Sigmoid colon (tissue), 7 donors: ENCODE data around the gene ZSCAN4. TPM values are rescaled to one million over a fixed set of nuclear protein-coding genes. Genes with fewer than 3 reads are reported as not detected.

Experiments
- DNase-seq: peaks from one replicate; pipeline ENCODE4 v3.0.0-alpha.2; 2019
- H3K27ac ChIP-seq, 4 donors: fragments of 200-600 bp; sonication (generic); one replicate each; pipeline ENCODE4 v1.5.1; 2016 to 2019; ENCODE audit warnings: mild to moderate bottlenecking in 1 of 4
- H3K27me3 ChIP-seq, 3 donors: fragments of 200-600 bp; sonication (generic); one replicate each; pipeline ENCODE4 v1.5.1; 2019; ENCODE audit warnings: mild to moderate bottlenecking in 1 of 3
- H3K36me3 ChIP-seq, 4 donors: fragments of 200-600 bp; sonication (generic); one replicate each; pipeline ENCODE4 v1.5.1; 2016 to 2019
- H3K4me1 ChIP-seq, 4 donors: fragments of 200-600 bp; sonication (generic); one replicate each; pipeline ENCODE4 v1.5.1; 2017 to 2019
- H3K4me3 ChIP-seq, 4 donors: fragments of 200-600 bp; sonication (generic); one replicate each; pipeline ENCODE4 v1.5.1; 2017 to 2019; ENCODE audit warnings: mild to moderate bottlenecking in 2 of 4, moderate library complexity in 1 of 4
- H3K9me3 ChIP-seq, 4 donors: fragments of 200-600 bp in 3 of 4; sonication (generic) in 3 of 4; one replicate each; pipeline versions ENCODE4 v1.5.1 to v1.6.1; 2013 to 2019
- EP300 ChIP-seq, 4 donors: sonication (generic); formaldehyde crosslinking; IDR thresholded peaks; one replicate each; pipeline ENCODE4 v1.6.1; 2017; ENCODE audit warnings: antibody characterized with exemption in 4 of 4
- POLR2A ChIP-seq, 2 donors: fragments of 450-650 bp; IDR thresholded peaks; one replicate each; pipeline ENCODE4 v1.6.1; 2016; ENCODE audit warnings: antibody characterized with exemption in 2 of 2, mild to moderate bottlenecking in 2 of 2, moderate library complexity in 2 of 2
- POLR2AphosphoS5 ChIP-seq, 4 donors: sonication (generic); formaldehyde crosslinking; IDR thresholded peaks; one replicate each; pipeline ENCODE4 v1.6.1; 2017; ENCODE audit warnings: antibody characterized with exemption in 4 of 4
- WGBS, 2 donors: extraction: QIAGEN DNeasy Blood & Tissue Kit; methylation state at CpG; one replicate each; pipeline ENCODE4 v1.1.7; 2013; 5-methylcytosine and 5-hydroxymethylcytosine counted together
- intact Hi-C: fragments of 100-400 bp; cut with DNase I; formaldehyde crosslinking; loops from one replicate; pipeline ENCODE4 v1.15.1; 2023
- polyA plus RNA-seq, 3 donors: library from polyadenylated mRNA; stranded (reverse); fragments of 200-250 nt; gene quantifications; one replicate each; pipeline ENCODE4 v1.2.3, GENCODE V29; 2013
- total RNA-seq, 4 donors: library from RNA; depleted of rRNA; stranded (reverse); fragments of >200 nt; gene quantifications; one replicate each; pipeline ENCODE4 v1.1.0, GENCODE V29; 2016
- TF ChIP-seq, protein P1 (sequence below), 4 experiments: fragments of 450-650 bp in 3 of 4; fragments of 200-600 bp in 1 of 4; IDR thresholded peaks; one replicate each; pipeline ENCODE4 v1.5.1; 2016 to 2019; ENCODE audit warnings: antibody characterized with exemption in 4 of 4, mild to moderate bottlenecking in 3 of 4, moderate library complexity in 2 of 4
- donor health status: healthy with polysubstance abuse.
- donor health status: Bipolar disorder and iron deficiency.
- donor health status: healthy.

ZSCAN4 gene
- total and polyA plus RNA-seq, 7 donors = 0.36 TPM; not detected in 6

DNA sequence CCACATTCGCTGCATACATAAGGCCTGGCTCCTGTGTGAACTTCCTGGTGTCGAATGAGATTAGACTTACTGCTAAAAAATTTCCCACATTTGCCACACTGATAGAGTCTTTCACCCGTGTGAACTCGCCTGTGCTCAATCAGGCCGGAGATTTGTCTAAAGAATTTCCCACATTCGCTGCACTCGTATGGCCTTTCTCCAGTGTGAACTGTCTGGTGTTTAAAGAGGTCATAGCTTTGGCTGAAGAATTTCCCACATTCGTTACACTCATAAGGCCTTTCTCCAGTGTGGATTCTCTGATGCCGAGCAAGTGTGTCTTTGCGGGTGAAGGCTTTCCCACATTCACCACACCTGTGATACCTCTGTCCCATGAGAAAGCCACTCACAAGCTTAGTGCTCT is 52.1 kb downstream of the ZSCAN4 start:
- H3K4me1 ChIP-seq = no peaks in the 10 kb centered on the region
- intact Hi-C loops = no loop called here
- peaks cover 10 to 43% (median 31%) of the 10 kb centered on the region in 4 donors for H3K36me3 ChIP-seq
- no peaks in the 10 kb centered on the region for H3K27me3 ChIP-seq
- no peak for DNase-seq
- 98% methylated on average over 10 of the region's 10 CpGs for WGBS, 2 donors
- H3K4me3 ChIP-seq = no peak overlapping the region
- TF ChIP-seq POLR2AphosphoS5 (IDR thresholded peaks at IDR 0.05) (no peak), EP300 (IDR thresholded peaks at IDR 0.05) (no peak), POLR2A (IDR thresholded peaks at IDR 0.05) (no peak)
- TF ChIP-seq, protein P1, sequence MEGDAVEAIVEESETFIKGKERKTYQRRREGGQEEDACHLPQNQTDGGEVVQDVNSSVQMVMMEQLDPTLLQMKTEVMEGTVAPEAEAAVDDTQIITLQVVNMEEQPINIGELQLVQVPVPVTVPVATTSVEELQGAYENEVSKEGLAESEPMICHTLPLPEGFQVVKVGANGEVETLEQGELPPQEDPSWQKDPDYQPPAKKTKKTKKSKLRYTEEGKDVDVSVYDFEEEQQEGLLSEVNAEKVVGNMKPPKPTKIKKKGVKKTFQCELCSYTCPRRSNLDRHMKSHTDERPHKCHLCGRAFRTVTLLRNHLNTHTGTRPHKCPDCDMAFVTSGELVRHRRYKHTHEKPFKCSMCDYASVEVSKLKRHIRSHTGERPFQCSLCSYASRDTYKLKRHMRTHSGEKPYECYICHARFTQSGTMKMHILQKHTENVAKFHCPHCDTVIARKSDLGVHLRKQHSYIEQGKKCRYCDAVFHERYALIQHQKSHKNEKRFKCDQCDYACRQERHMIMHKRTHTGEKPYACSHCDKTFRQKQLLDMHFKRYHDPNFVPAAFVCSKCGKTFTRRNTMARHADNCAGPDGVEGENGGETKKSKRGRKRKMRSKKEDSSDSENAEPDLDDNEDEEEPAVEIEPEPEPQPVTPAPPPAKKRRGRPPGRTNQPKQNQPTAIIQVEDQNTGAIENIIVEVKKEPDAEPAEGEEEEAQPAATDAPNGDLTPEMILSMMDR (IDR thresholded peaks at IDR 0.05) = no peak
- H3K9me3 ChIP-seq = peaks cover 7 to 47% (median 25%) of the 10 kb centered on the region in 4 donors
- H3K27ac ChIP-seq = no peak overlapping the region

Other genes starting within 250 kb of the ZSCAN4 start
- gene ZNF749, start 233.6 kb upstream of the ZSCAN4 start, total RNA-seq = 1 to 10 TPM; 1.9 to 7.4 (median 4.0) TPM
- 10 to 100 TPM in 1 of 3 donors, 1 to 10 TPM in 2; 3.9 to 10.2 (median 6.7) TPM for gene ZNF749, start 233.6 kb upstream of the ZSCAN4 start, polyA plus RNA-seq
- gene VN1R1, start 211.8 kb upstream of the ZSCAN4 start, total RNA-seq = 1 to 10 TPM in 3 of 4 donors, under 1 TPM in 1; 0.49 to 1.4 (median 1.2) TPM
- gene VN1R1, start 211.8 kb upstream of the ZSCAN4 start, polyA plus RNA-seq = under 1 TPM in 1 of 3 donors, not detected in 2; 0.50 TPM
- 10 to 100 TPM; 12.8 to 17.1 (median 15.5) TPM for gene ZNF772, start 191.4 kb upstream of the ZSCAN4 start, total RNA-seq
- gene ZNF772, start 191.4 kb upstream of the ZSCAN4 start, polyA plus RNA-seq = 1 to 10 TPM in 1 of 3 donors, under 1 TPM in 2; 0.23 to 3.4 (median 0.60) TPM
- 10 to 100 TPM in 2 of 4 donors, 1 to 10 TPM in 2; 5.2 to 16.1 (median 11.1) TPM for gene ZNF419, start 181.2 kb upstream of the ZSCAN4 start, total RNA-seq
- 1 to 10 TPM; 1.4 to 3.9 (median 3.0) TPM for gene ZNF419, start 181.2 kb upstream of the ZSCAN4 start, polyA plus RNA-seq
- 10 to 100 TPM in 3 of 4 donors, 1 to 10 TPM in 1; 8.4 to 34.1 (median 20.9) TPM for gene ZNF773, start 169.0 kb upstream of the ZSCAN4 start, total RNA-seq
- gene ZNF773, start 169.0 kb upstream of the ZSCAN4 start, polyA plus RNA-seq = 1 to 10 TPM; 1.2 to 4.6 (median 1.6) TPM
- gene ZNF549, start 141.6 kb upstream of the ZSCAN4 start, total RNA-seq = 1 to 10 TPM; 4.2 to 6.4 (median 5.5) TPM
- 1 to 10 TPM in 2 of 3 donors, under 1 TPM in 1; 0.46 to 2.6 (median 1.2) TPM for gene ZNF549, start 141.6 kb upstream of the ZSCAN4 start, polyA plus RNA-seq
- gene ZNF550, start 109.1 kb upstream of the ZSCAN4 start, total RNA-seq = 1 to 10 TPM; 4.1 to 6.6 (median 5.0) TPM
- gene ZNF550, start 109.1 kb upstream of the ZSCAN4 start, polyA plus RNA-seq = 1 to 10 TPM in 2 of 3 donors, under 1 TPM in 1; 0.92 to 3.7 (median 1.2) TPM
- 1 to 10 TPM; 3.1 to 5.5 (median 4.2) TPM for gene ZNF416, start 90.0 kb upstream of the ZSCAN4 start, total RNA-seq
- gene ZNF416, start 90.0 kb upstream of the ZSCAN4 start, polyA plus RNA-seq = 1 to 10 TPM in 1 of 3 donors, under 1 TPM in 2; 0.23 to 2.2 (median 0.60) TPM
- 10 to 100 TPM in 1 of 4 donors, 1 to 10 TPM in 3; 4.8 to 10.5 (median 5.9) TPM for gene ZIK1, start 84.8 kb upstream of the ZSCAN4 start, total RNA-seq
- gene ZIK1, start 84.8 kb upstream of the ZSCAN4 start, polyA plus RNA-seq = 1 to 10 TPM in 1 of 3 donors, under 1 TPM in 2; 0.23 to 3.9 (median 0.60) TPM
- gene ZNF530, start 69.0 kb upstream of the ZSCAN4 start, total RNA-seq = 10 to 100 TPM in 1 of 4 donors, 1 to 10 TPM in 3; 1.2 to 12.5 (median 3.1) TPM
- 1 to 10 TPM; 1.4 to 3.3 (median 1.8) TPM for gene ZNF530, start 69.0 kb upstream of the ZSCAN4 start, polyA plus RNA-seq
- gene ZNF134, start 54.7 kb upstream of the ZSCAN4 start, total RNA-seq = 10 to 100 TPM; 10.8 to 23.2 (median 17.0) TPM
- 1 to 10 TPM in 2 of 3 donors, under 1 TPM in 1; 0.92 to 6.5 (median 4.2) TPM for gene ZNF134, start 54.7 kb upstream of the ZSCAN4 start, polyA plus RNA-seq
- 10 to 100 TPM; 11.8 to 14.4 (median 12.6) TPM for gene ZNF211, start 35.8 kb upstream of the ZSCAN4 start, total RNA-seq
- gene ZNF211, start 35.8 kb upstream of the ZSCAN4 start, polyA plus RNA-seq = 1 to 10 TPM; 1.8 to 6.5 (median 3.0) TPM
- gene ZNF551, start 13.0 kb downstream of the ZSCAN4 start, total RNA-seq = 10 to 100 TPM in 1 of 4 donors, 1 to 10 TPM in 3; 4.2 to 10.7 (median 6.6) TPM
- gene ZNF551, start 13.0 kb downstream of the ZSCAN4 start, polyA plus RNA-seq = 1 to 10 TPM in 1 of 3 donors, under 1 TPM in 2; 0.60 to 4.1 (median 0.92) TPM
- gene ZNF154, start 40.3 kb downstream of the ZSCAN4 start, total RNA-seq = 1 to 10 TPM; 6.1 to 8.4 (median 7.7) TPM
- gene ZNF154, start 40.3 kb downstream of the ZSCAN4 start, polyA plus RNA-seq = 1 to 10 TPM in 1 of 3 donors, under 1 TPM in 1, not detected in 1; under 0.01 to 3.5 TPM
- gene ZNF671, start 58.7 kb downstream of the ZSCAN4 start, total RNA-seq = 10 to 100 TPM; 10.5 to 14.6 (median 13.5) TPM
- 1 to 10 TPM in 1 of 3 donors, under 1 TPM in 2; 0.60 to 5.2 (median 0.69) TPM for gene ZNF671, start 58.7 kb downstream of the ZSCAN4 start, polyA plus RNA-seq
- 10 to 100 TPM in 3 of 4 donors, 1 to 10 TPM in 1; 8.3 to 12.5 (median 11.5) TPM for gene ZNF776, start 77.9 kb downstream of the ZSCAN4 start, total RNA-seq
- gene ZNF776, start 77.9 kb downstream of the ZSCAN4 start, polyA plus RNA-seq = 1 to 10 TPM; 2.1 to 7.6 (median 6.6) TPM
- 10 to 100 TPM; 14.7 to 17.3 (median 15.6) TPM for gene ZNF586, start 100.7 kb downstream of the ZSCAN4 start, total RNA-seq
- gene ZNF586, start 100.7 kb downstream of the ZSCAN4 start, polyA plus RNA-seq = 10 to 100 TPM in 1 of 3 donors, 1 to 10 TPM in 2; 4.8 to 10.7 (median 6.2) TPM
- 1 to 10 TPM; 2.4 to 7.1 (median 6.7) TPM for gene ZNF552, start 146.0 kb downstream of the ZSCAN4 start, total RNA-seq
- 10 to 100 TPM; 12.1 to 15.0 (median 13.6) TPM for gene ZNF552, start 146.0 kb downstream of the ZSCAN4 start, polyA plus RNA-seq
- gene ZNF587B, start 161.4 kb downstream of the ZSCAN4 start, total RNA-seq = 10 to 100 TPM in 2 of 4 donors, 1 to 10 TPM in 2; 7.2 to 13.0 (median 9.5) TPM
- 1 to 10 TPM; 1.2 to 9.8 (median 2.8) TPM for gene ZNF587B, start 161.4 kb downstream of the ZSCAN4 start, polyA plus RNA-seq
- 10 to 100 TPM; 22.8 to 39.0 (median 33.1) TPM for gene ZNF587, start 180.9 kb downstream of the ZSCAN4 start, total RNA-seq
- gene ZNF587, start 180.9 kb downstream of the ZSCAN4 start, polyA plus RNA-seq = 10 to 100 TPM in 1 of 3 donors, 1 to 10 TPM in 2; 4.2 to 26.8 (median 4.2) TPM
- gene ZNF814, start 220.1 kb downstream of the ZSCAN4 start, total RNA-seq = 10 to 100 TPM in 1 of 4 donors, 1 to 10 TPM in 3; 8.2 to 13.3 (median 9.0) TPM
- 1 to 10 TPM; 4.2 to 9.7 (median 9.2) TPM for gene ZNF814, start 220.1 kb downstream of the ZSCAN4 start, polyA plus RNA-seq
- gene ZNF417, start 247.7 kb downstream of the ZSCAN4 start, total RNA-seq = 10 to 100 TPM in 3 of 4 donors, 1 to 10 TPM in 1; 9.4 to 13.7 (median 12.5) TPM
- 1 to 10 TPM; 1.2 to 5.6 (median 2.1) TPM for gene ZNF417, start 247.7 kb downstream of the ZSCAN4 start, polyA plus RNA-seq